Thoracic aorta (tissue), 2 donors: ENCODE data around the gene PARD6A. TPM values are rescaled to one million over a fixed set of nuclear protein-coding genes. Genes with fewer than 3 reads are reported as not detected.
"Not testable (repeated sequence)": the region's sequence is repeated elsewhere in the genome, so short reads cannot be mapped to it uniquely, and the experiment has no call there.

Experiments
- ATAC-seq: fragments of 150-250 bp; one replicate; pipeline ENCODE4 v1.8.0; 2017; ENCODE audit warnings: low read depth; ENCODE audit not compliant: insufficient number of reproducible peaks, low FRiP score
- DNase-seq: peaks from one replicate; pipeline ENCODE4 v3.0.0-alpha.2; 2020; ENCODE audit warnings: low spot score
- H3K27ac ChIP-seq, 2 donors: fragments of 200-600 bp; sonication (generic); 1 replicate in 1 of 2; 2 replicates in 1 of 2; pipeline ENCODE4 v1.5.1; 2016; ENCODE audit warnings: mild to moderate bottlenecking in 2 of 2, moderate library complexity in 2 of 2
- H3K27me3 ChIP-seq: fragments of 200-600 bp; sonication (generic); replicated peaks from 2 replicates; pipeline ENCODE4 v1.6.0; 2016; ENCODE audit warnings: mild to moderate bottlenecking; ENCODE audit not compliant: insufficient read depth
- H3K36me3 ChIP-seq: fragments of 200-600 bp; sonication (generic); one replicate; pipeline ENCODE4 v1.5.1; 2016
- H3K4me1 ChIP-seq, 2 donors: fragments of 200-600 bp; sonication (generic); 1 replicate in 1 of 2; 2 replicates in 1 of 2; pipeline versions ENCODE4 v1.5.1 to v1.6.0; 2016; ENCODE audit warnings: low read depth in 2 of 2, mild to moderate bottlenecking in 1 of 2; ENCODE audit not compliant: control insufficient read depth in 1 of 2
- H3K4me3 ChIP-seq: fragments of 200-600 bp; sonication (generic); 2 replicates; pipeline ENCODE4 v1.5.1; 2016; ENCODE audit warnings: mild to moderate bottlenecking
- H3K9me3 ChIP-seq: fragments of 200-600 bp; sonication (generic); 2 replicates; pipeline ENCODE4 v1.5.1; 2016
- total RNA-seq, 2 donors: library from RNA; depleted of rRNA; stranded (reverse); fragments of >200 nt; gene quantifications; one replicate each; pipeline versions ENCODE4 v1.1.0 to v1.2.3, GENCODE V29; 2016
- TF ChIP-seq, protein P1 (sequence below): fragments of 200-600 bp; sonication (generic); IDR thresholded peaks from one replicate; pipeline ENCODE4 v1.5.1; 2019; ENCODE audit warnings: antibody characterized with exemption

Gene PARD6A
- total RNA-seq, 2 donors from 2014 or later: 5.7 to 10.7 TPM

DNA sequence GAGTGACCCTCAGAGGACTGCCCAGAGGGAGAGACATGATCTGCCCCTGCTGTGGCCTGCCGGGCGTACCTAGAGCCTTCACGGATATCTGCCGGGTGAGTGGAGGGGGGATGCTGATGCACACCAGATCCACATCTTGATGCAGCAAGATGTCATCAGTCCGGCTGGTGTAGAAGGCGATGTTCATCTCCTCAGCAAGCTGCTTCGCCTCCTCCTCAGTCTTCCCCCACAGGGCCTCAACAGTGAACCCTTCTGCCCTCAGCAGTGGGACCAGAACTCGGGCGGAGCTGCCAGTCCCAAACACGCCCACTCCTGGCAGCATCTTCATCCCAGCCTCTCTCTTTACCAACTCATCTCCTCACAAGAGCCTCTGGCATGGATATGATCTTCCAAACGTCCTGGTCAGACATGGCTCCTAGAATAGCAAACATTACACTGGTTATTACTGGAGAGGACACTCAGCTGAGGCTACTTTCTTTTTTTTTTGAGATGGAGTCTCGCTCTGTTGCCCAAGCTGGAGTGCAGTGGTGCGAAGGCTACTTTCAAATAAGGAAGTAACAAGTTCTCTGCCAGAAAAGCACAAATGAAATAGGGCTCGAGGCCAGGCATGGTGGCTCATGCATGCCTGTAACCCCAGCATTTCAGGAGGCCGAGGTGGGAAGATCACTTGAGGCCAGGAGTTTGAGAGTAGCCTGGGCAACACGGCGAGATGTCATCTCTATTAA is 24.8 kb downstream of the PARD6A start:
- DNase-seq (no peak), ATAC-seq (no peak)
- Histone ChIP-seq H3K9me3 (no peaks in the 10 kb centered on the region), H3K4me3 (no peak overlapping the region), H3K4me1 (no peaks in the 10 kb centered on the region), H3K36me3 (peaks cover 12% of the 10 kb centered on the region), H3K27ac (no peak overlapping the region), H3K27me3 (no peaks in the 10 kb centered on the region)
- TF ChIP-seq, protein P1, sequence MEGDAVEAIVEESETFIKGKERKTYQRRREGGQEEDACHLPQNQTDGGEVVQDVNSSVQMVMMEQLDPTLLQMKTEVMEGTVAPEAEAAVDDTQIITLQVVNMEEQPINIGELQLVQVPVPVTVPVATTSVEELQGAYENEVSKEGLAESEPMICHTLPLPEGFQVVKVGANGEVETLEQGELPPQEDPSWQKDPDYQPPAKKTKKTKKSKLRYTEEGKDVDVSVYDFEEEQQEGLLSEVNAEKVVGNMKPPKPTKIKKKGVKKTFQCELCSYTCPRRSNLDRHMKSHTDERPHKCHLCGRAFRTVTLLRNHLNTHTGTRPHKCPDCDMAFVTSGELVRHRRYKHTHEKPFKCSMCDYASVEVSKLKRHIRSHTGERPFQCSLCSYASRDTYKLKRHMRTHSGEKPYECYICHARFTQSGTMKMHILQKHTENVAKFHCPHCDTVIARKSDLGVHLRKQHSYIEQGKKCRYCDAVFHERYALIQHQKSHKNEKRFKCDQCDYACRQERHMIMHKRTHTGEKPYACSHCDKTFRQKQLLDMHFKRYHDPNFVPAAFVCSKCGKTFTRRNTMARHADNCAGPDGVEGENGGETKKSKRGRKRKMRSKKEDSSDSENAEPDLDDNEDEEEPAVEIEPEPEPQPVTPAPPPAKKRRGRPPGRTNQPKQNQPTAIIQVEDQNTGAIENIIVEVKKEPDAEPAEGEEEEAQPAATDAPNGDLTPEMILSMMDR: no peak

DNA sequence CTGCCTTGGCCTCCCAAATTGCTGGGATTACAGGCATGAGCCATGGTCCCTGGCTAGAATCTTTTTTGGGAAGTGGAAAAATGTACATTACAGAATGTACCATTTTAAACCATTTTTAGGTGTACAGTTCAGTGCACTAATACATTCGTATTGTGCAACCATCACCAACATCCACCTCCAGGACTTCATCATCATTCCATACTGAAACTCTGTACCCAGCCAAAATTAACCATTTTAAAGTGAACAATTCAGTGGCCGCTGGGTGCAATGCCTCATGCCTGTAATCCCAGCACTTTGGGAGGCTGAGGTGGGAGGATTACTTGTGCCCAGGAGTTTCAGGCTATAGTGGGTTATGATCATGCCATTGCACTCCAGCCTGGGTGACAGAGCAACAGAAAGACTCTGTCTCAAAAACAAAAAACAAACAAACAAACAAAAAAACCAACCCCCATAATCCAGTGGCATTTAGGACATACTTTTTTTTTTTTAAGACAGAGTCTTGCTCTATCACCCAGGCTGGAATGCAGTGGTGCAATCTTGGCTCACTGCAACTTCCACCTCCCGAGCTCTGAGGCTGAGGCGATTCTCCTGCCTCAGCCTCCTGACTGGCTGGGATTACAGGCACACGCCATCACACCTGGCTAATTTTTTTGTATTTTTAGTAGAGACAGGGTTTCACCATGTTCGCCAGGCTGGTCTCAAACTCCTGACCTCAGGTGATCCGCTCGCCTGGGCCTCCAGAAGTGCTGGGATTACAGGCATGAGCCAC is 32.9 kb downstream of the PARD6A start:
- ATAC-seq, DNase-seq: not testable (repeated sequence)

DNA sequence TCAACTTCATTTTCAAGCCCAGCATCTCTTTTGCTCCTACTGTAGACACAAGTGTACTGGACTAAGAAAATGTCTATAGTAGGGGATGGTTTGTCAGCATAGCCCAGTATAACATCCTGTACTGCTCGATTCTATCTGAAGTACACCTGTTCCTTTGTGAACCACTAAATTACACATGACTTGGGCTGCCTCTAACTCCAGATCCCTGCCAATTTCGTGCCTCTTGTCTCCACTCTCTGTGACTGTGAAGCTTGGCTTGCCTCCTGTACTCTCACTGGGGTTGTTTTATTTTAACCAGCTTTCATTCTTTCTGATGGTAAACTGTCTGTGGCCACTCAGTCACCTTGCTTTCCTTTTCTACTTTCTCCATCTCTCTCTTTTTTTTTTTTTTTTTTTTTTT is 33.9 kb downstream of the PARD6A start:
- TF ChIP-seq, protein P1: no peak
- no peak for ATAC-seq
- no peaks in the 10 kb centered on the region for H3K27me3 ChIP-seq

More for the DNA sequence above, 32.9 kb downstream of the PARD6A start:
- H3K36me3 ChIP-seq, H3K27ac ChIP-seq, H3K9me3 ChIP-seq, H3K4me3 ChIP-seq, H3K4me1 ChIP-seq, H3K27me3 ChIP-seq: not testable (repeated sequence)

DNA sequence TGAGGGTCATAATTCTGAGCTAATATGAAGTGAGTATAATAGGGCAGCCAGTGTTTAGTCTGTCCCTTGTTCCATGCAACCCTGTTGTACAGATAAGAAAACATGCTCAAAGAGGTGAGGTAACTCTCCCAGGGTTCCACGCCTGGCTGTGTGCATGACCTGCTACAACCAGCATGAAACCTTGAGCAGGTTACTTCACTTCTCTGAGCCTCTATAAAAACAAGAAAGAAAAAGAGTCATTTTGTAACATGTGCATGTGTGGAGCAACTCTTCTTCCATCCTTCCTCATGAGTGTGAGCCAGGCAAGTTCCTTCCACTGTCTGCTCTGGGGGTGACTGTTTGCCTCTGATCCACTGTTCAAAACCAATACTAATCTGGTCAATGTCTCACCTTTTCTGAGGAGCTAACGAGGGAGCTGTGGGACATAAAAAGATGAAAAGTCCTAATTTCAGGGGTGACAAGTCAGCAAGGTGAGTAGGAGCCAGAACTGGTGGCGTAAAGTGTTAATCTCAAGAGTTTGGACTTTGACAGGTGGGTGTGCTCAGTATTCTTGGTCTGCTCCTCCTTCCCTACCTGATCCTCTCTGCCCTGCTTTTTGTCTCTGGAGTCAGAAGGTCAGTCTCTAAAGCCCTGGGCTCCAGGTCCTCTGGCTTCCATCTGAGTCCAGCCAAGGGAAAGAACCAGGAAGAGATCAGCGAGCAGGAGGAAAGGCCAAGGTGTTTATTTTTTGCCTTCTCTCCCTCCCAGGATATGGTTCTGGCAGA is 36.8 kb downstream of the PARD6A start:
- DNase-seq (no peak), ATAC-seq (no peak)
- Histone ChIP-seq H3K9me3 (no peaks in the 10 kb centered on the region), H3K36me3 (peaks cover 5% of the 10 kb centered on the region), H3K4me3 (no peak overlapping the region), H3K27ac (no peak overlapping the region), H3K27me3 (no peaks in the 10 kb centered on the region), H3K4me1 (no peaks in the 10 kb centered on the region)
- TF ChIP-seq, protein P1: no peak

More for the DNA sequence above, 33.9 kb downstream of the PARD6A start:
- Histone ChIP-seq H3K4me1 (no peaks in the 10 kb centered on the region), H3K9me3 (no peaks in the 10 kb centered on the region), H3K27ac (no peak overlapping the region), H3K4me3 (no peak overlapping the region), H3K36me3 (peaks cover 5% of the 10 kb centered on the region)
- DNase-seq: no peak

DNA sequence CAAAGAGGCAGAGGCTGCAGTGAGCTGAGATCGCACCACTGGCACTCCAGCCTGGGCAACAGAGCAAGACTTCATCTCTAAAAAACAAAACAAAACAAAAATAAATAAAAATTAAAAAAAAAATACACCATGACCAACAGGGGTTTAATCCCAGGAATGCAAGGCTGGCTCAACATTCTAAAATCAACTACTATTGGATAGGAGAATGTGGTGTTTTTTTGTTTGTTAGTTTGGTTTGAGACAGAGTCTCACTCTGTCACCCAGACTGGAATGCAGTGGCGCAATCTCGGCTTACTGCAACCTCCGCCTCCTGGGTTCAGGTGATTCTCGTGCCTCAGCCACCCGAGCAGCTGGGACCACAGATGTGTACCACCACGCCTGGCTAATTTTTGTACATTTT is 38.5 kb downstream of the PARD6A start:
- Histone ChIP-seq H3K36me3 (peaks cover 5% of the 10 kb centered on the region), H3K27ac (no peak overlapping the region), H3K4me1 (no peaks in the 10 kb centered on the region), H3K27me3 (no peaks in the 10 kb centered on the region), H3K9me3 (no peaks in the 10 kb centered on the region), H3K4me3 (no peak overlapping the region)
- DNase-seq (no peak), ATAC-seq (no peak)
- TF ChIP-seq, protein P1: no peak
